Heart right ventricle (tissue), 16 donors: Measurements from ENCODE around the gene TRDN. TPM values are rescaled to one million over a fixed set of nuclear protein-coding genes. Genes with fewer than 3 reads are reported as not detected.

Experiments used
- ATAC-seq, 8 donors: fragments of 200-7000 bp; cut with Tn5 transposase; one replicate each; pipeline ENCODE4 v1.9.1; 2020; ENCODE audit warnings: mild to moderate bottlenecking in 8 of 8, moderate library complexity in 8 of 8, moderate number of reproducible peaks in 1 of 8
- DNase-seq, 2 donors: peaks; one replicate each; pipeline ENCODE4 v3.0.0-alpha.2; 2020
- H3K27ac ChIP-seq, 10 donors: fragments of 200-600 bp; sonication (generic) in 2 of 10; one replicate each; pipeline versions ENCODE4 v1.5.0 to v1.8.0; 2020 to 2022; ENCODE audit warnings: mild to moderate bottlenecking in 3 of 10
- H3K27me3 ChIP-seq, 7 donors: fragments of 200-600 bp; one replicate each; pipeline ENCODE4 v1.8.0; 2021 to 2022; ENCODE audit warnings: mild to moderate bottlenecking in 2 of 7
- H3K36me3 ChIP-seq, 9 donors: fragments of 200-600 bp; sonication (generic) in 1 of 9; one replicate each; pipeline versions ENCODE4 v1.5.0 to v1.8.0; 2020 to 2022; ENCODE audit warnings: mild to moderate bottlenecking in 2 of 9
- H3K4me1 ChIP-seq, 9 donors: fragments of 200-600 bp; sonication (generic) in 1 of 9; one replicate each; pipeline versions ENCODE4 v1.5.0 to v1.8.0; 2020 to 2022; ENCODE audit warnings: mild to moderate bottlenecking in 4 of 9
- H3K4me3 ChIP-seq, 10 donors: fragments of 200-600 bp; sonication (generic) in 2 of 10; one replicate each; pipeline versions ENCODE4 v1.5.0 to v1.8.0; 2020 to 2022; ENCODE audit warnings: mild to moderate bottlenecking in 7 of 10, moderate library complexity in 2 of 10
- H3K9me3 ChIP-seq, 11 donors: fragments of 200-600 bp in 10 of 11; sonication (generic) in 2 of 11; one replicate each; pipeline versions ENCODE4 v1.5.0 to v1.8.0; 2013 to 2022; ENCODE audit warnings: mild to moderate bottlenecking in 2 of 11, control low read depth in 1 of 11, moderate library complexity in 1 of 11
- WGBS, 2 donors: extraction: QIAGEN DNeasy Blood & Tissue Kit; methylation state at CpG; one replicate each; pipeline ENCODE4 v1.1.7; 2013; ENCODE audit warnings: inconsistent platforms in 1 of 2; 5-methylcytosine and 5-hydroxymethylcytosine counted together
- intact Hi-C, 10 donors: fragments of 100-400 bp; cut with DNase I; formaldehyde crosslinking; loops; one replicate each; pipeline versions ENCODE4 v1.11.1 to v1.14.2; 2022
- polyA plus RNA-seq, 2 donors: library from polyadenylated mRNA; stranded (reverse); fragments of 200-250 nt; gene quantifications; one replicate each; pipeline ENCODE4 v1.2.3, GENCODE V29; 2013
- total RNA-seq, 10 donors: library from RNA; stranded (reverse); fragmentation: NEBNext Ultra II Directional in 3 of 10; extraction: Animal tissue kit (Norgen Biotek cat#: 25700) in 3 of 10; gene quantifications; one replicate each; pipeline versions ENCODE4 v1.2.1 to v1.2.4, GENCODE V29; 2021 to 2023
- TF ChIP-seq, protein P1 (sequence below), 9 donors: fragments of 200-600 bp; sonication (generic) in 2 of 9; IDR thresholded peaks; one replicate each; pipeline versions ENCODE4 v1.5.0 to v1.8.0; 2021 to 2022; ENCODE audit warnings: antibody characterized with exemption in 9 of 9, mild to moderate bottlenecking in 5 of 9, moderate library complexity in 1 of 9
- donor health status: Arrhythmogenic right ventricular cardiomyopathy.
- donor health status: ischemic (EF 13 %, LVEDD 7.1; RV severe dilation, severe dysfunction).
- donor health status: healthy with polysubstance abuse.
- donor health status: DM: no; HTN: yes; CAD: no.
- donor health status: DM: no; HTN: no; CAD: no.
- donor health status: ischemic (EF 25% LVEDD 6.9; RV normal size, moderate dysfunction).
- donor health status: ischemic (EF 25% LVEDD 5.7; RV mildly dilated, moderate dysfunction).
- donor health status: healthy.
- donor health status: DM: yes; HTN: yes; CAD: no.
- donor health status: Ischemic cardiomyopathy.
- donor health status: ischemic (EF 35%, LVEDD 5.7; RV mildly dilated, moderate dysfunction).
- donor health status: nonischemic (EF 11% LVEDD 7.7; RV severe dilation, severe dysfunction).
- donor health status: DM: yes; HTN: yes; CAD: no.
- donor health status: PGD.
- donor health status: ischemic (EF 29% LVEDD 5.4; RV normal size, mild dysfunction).
- donor health status: nonischemic (EF 23%, LVEDD 6.1; RV moderate dilation, normal function).

Gene TRDN
- total and polyA plus RNA-seq, 12 donors = 37.6 to 1,141 (median 437) TPM

DNA sequence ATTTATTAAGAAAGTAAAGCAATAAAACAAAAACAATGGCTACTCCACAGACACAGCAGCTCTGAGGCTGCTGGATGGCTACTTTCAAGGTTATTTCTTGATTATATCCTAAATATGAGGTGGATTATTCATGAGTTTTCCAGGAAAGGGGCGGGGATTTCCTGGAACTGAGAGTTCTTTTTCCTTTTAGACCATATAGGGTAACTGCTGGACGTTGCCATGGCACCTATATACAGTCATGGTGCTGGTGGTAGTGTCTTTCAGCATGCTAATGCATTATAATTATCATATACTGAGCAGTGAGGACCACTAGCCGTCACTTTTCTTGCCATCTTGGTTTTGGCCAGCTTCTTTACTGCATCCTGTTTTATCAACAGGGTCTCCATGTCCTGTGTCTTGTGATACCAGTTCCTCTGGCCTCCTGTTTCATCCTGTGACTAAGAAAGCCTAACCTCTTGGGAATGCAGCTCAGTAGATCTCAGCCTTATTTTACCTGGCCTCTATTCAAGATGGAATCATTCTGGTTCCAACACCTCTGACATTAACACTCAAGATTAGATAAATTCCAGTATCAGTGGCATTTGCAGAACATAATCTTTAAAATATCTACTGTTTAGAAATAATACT lies 32.3 kb upstream of the TRDN start:
- Histone ChIP-seq H3K9me3 (no peaks in the 10 kb centered on the region), H3K27me3 (no peaks in the 10 kb centered on the region), H3K27ac (no peak overlapping the region), H3K4me1 (peaks cover 0 to 7% (median 0%) of the 10 kb centered on the region in 9 donors), H3K36me3 (no peaks in the 10 kb centered on the region), H3K4me3 (no peak overlapping the region)
- TF ChIP-seq, protein P1, sequence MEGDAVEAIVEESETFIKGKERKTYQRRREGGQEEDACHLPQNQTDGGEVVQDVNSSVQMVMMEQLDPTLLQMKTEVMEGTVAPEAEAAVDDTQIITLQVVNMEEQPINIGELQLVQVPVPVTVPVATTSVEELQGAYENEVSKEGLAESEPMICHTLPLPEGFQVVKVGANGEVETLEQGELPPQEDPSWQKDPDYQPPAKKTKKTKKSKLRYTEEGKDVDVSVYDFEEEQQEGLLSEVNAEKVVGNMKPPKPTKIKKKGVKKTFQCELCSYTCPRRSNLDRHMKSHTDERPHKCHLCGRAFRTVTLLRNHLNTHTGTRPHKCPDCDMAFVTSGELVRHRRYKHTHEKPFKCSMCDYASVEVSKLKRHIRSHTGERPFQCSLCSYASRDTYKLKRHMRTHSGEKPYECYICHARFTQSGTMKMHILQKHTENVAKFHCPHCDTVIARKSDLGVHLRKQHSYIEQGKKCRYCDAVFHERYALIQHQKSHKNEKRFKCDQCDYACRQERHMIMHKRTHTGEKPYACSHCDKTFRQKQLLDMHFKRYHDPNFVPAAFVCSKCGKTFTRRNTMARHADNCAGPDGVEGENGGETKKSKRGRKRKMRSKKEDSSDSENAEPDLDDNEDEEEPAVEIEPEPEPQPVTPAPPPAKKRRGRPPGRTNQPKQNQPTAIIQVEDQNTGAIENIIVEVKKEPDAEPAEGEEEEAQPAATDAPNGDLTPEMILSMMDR (IDR thresholded peaks at IDR 0.05) = no peak
- intact Hi-C loops = no loop called here
- DNase-seq = no peak
- 66 to 77% methylated on average over 3 of the region's 3 CpGs for WGBS, 2 donors
- no peak for ATAC-seq

DNA sequence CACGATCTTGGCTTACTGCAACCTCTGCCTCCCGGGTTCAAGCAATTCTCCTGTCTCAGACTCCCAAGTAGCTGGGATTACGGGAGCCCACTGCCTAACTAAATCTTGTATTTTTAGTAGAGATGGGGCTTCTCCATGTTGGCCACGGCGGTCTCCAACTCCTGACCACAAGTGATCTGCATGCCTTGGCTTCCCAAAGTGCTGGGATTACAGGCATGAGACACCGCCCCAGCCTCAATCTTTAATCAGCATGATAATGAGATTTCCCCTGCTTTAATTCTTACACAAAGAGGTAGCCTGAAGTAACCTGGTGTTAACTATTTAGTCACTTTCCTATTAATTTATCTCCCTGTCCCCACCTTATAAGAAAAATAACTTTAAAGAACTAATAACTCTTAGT lies 31.3 kb upstream of the TRDN start:
- H3K4me1 ChIP-seq = peaks cover 0 to 7% (median 0%) of the 10 kb centered on the region in 9 donors
- ATAC-seq (no peak), DNase-seq (no peak)
- no peaks in the 10 kb centered on the region for H3K9me3 ChIP-seq
- no peaks in the 10 kb centered on the region for H3K36me3 ChIP-seq
- no peak overlapping the region for H3K27ac ChIP-seq
- TF ChIP-seq, protein P1 (IDR thresholded peaks at IDR 0.05) = no peak
- no peaks in the 10 kb centered on the region for H3K27me3 ChIP-seq
- intact Hi-C loops = no loop called here
- H3K4me3 ChIP-seq = no peak overlapping the region
- WGBS, 2 donors = 91 to 93% methylated on average over 6 of the region's 6 CpGs

DNA sequence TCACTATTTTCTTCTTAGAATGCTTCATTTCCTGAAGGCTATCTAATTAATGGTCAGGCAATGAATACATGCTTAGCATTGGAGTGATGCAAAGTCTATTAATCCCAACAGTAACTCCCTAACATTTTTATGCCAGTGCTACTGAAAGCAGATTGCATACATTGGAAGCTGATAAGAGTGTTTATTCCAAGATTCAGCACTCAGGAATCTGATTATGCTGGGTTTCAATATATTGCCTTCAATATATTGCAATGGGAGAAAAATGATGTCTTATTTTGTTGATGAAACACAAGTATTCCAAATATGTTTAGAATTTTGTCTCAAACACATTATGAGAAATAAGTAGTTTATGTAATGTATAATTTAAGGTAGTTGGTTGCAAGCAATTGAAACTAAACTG lies 26.7 kb upstream of the TRDN start:
- Histone ChIP-seq H3K36me3 (no peaks in the 10 kb centered on the region), H3K4me1 (peaks cover 0 to 3% (median 0%) of the 10 kb centered on the region in 9 donors), H3K9me3 (no peaks in the 10 kb centered on the region), H3K4me3 (no peak overlapping the region), H3K27me3 (no peaks in the 10 kb centered on the region), H3K27ac (no peak overlapping the region)
- no peak for ATAC-seq
- TF ChIP-seq, protein P1 (IDR thresholded peaks at IDR 0.05) = no peak
- DNase-seq = no peak
- intact Hi-C loops = no loop called here

DNA sequence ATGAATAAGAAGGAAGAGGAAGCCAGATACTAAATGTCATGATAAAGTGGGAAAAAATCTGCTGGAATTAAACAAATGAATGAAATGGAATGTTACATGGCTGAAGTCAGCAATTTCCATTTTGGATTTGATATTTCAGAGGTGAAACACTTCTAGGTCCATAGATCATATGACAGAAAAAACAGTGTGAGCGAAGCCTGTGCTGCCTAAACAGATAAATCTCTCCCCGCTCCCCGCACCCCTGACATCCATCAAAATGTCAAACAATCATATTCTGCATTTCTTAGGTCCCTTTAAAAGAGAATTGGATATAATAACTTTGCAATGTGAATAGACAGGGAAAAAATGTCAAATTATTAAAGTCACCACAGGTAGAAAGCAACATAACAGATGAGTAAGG lies 26.0 kb upstream of the TRDN start:
- H3K4me1 ChIP-seq = peaks cover 0 to 3% (median 0%) of the 10 kb centered on the region in 9 donors
- intact Hi-C loops = no loop called here
- H3K27ac ChIP-seq = no peak overlapping the region
- no peaks in the 10 kb centered on the region for H3K36me3 ChIP-seq
- no peak for ATAC-seq
- TF ChIP-seq, protein P1 (IDR thresholded peaks at IDR 0.05) = no peak
- no peak overlapping the region for H3K4me3 ChIP-seq
- WGBS, 2 donors = 82 to 90% methylated on average over 3 of the region's 3 CpGs
- no peaks in the 10 kb centered on the region for H3K27me3 ChIP-seq
- H3K9me3 ChIP-seq = no peaks in the 10 kb centered on the region
- DNase-seq = no peak
